HG03097 (cell line): ENCODE data around the gene ABCA13.

ENCODE experiments used
- ATAC-seq: cut with Tn5 transposase; IDR thresholded peaks from one replicate; pipeline ENCODE4 v1.9.1; 2021; ENCODE audit not compliant: unreplicated experiment, low FRiP score

The ABCA13 gene

GRCh38 chr7:48419401-48419800 lies 248.1 kb downstream of the ABCA13 start:
- ATAC-seq, result no peak

DNA sequence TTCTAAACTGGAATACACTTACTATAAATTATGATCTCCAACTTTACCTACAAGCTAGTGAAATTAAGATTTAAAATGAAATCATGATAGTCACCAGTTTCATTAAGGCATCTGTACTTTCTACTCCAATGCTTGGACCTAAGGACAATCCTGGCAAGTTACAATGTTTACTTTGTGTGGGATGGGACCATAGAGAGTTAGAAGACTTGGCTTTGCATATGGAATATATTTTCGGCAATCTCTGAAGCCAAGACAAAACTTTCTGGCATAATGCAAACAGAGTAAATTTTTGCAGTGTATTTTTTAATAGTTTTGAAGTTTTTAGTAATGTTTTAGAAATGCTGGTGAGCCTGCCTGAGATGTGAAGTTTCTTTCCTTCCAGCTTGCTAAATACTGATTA lies 248.9 kb downstream of the ABCA13 start:
- no peak for ATAC-seq

DNA sequence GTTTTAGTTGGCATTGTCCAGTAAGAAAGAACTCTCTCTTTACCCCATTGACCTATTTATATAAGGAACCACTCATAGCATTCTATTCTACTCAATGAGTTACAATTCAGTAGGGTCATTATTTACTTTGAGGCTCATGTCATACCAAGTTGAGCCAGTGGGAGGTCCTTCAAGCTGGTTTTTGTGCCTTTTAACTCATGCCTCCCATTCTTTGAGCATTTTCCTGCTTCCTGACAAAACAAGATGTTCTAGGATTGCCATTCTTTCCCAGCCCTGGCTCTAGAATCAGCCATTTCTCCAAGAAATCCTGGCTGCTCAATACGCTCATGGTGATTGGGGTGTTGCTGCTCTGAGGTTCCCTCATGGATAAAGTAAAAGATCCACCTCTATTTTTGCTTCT lies 250.1 kb downstream of the ABCA13 start:
- no peak for ATAC-seq

DNA sequence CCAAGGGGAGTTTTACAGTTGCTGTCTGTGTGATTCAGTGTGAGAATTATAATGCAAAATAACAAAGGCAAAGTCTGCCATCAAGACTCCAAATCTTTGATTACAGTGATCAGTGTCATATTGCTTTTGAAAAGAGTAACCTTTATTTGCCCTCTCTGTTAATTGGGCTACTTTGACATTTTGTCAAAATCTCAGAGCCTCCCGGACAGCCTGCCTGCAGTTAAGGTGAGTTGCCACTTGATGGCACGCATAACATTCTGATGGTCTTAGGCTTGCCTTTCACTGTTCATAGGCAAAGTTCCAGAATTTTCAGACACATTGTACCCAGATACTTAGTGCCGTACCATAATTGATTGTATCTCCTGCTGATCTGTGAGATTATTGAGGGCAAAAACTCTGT lies 253.5 kb downstream of the ABCA13 start:
- no peak for ATAC-seq

DNA sequence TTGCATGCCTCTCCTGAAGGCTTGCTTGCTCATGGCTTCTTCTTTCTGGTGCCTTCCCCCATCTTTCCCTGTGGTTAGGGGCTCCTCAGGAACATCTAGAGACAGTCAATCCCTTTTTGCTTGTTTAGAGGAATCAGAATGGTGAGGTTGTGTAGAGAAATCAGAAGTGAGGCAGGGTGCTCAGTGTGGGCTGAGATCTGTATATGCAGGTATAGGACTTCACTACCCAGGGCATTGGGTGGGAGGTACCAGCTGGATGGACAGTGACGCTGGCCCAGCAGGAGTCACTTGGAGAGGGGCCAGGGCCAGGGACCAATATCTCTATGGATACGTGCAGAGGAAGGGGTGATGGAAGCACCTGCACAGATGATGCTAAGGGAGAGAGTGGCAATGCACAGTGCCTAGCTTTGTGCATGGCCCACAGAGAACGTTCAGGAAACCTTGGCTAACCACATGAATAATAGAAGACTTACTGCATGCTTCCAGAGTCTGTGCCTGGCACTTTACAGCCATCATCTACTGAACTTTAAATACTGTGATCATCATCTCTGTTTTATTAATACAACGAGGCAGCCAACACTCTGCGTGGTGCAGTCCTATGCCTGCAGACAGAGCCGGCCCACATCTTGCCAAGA lies 255.2 kb downstream of the ABCA13 start:
- ATAC-seq, result no peak

- ATAC-seq, result no peak
Measured at GRCh38 chr7:48426966-48427555, 255.8 kb downstream of the ABCA13 start.

DNA sequence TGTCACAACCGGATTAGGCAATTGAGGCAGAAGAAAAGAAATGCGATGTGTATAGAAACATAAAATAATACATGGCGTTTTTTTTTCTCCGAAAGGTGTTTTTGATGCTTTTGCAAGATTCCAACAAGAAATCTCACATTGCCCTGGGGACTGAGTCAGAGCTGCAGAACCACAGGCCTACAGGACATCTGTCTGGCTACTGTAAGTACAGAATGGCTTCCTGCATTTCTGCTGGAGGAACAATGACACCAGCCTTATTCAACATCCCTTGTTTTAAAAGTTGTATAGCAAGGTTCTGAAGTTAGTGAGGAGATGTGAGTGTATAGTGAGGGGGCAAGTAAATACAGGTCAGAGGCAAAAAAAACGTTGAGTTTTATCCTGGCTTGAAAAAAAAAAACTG lies 256.4 kb downstream of the ABCA13 start:
- ATAC-seq, result no peak

GRCh38 chr7:48428091-48428684 lies 256.9 kb downstream of the ABCA13 start:
- ATAC-seq, result no peak

DNA sequence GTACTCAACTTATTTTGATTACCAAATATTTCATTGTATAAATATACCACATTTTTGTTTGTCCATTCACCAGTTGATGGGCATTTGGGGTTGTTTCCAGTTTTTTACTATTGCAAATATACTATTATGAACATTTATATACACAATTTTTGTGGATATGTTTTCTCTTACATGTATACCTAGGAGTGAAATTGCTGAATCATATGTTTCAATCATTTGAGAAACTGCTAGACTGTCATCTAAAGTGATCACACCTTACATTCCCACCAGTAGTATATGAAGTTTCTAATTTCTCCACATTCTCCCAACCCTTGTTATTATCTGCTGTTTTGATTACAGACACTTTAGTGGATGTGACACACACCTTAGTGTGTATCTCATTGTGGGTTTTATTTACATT lies 257.9 kb downstream of the ABCA13 start:
- no peak for ATAC-seq

DNA sequence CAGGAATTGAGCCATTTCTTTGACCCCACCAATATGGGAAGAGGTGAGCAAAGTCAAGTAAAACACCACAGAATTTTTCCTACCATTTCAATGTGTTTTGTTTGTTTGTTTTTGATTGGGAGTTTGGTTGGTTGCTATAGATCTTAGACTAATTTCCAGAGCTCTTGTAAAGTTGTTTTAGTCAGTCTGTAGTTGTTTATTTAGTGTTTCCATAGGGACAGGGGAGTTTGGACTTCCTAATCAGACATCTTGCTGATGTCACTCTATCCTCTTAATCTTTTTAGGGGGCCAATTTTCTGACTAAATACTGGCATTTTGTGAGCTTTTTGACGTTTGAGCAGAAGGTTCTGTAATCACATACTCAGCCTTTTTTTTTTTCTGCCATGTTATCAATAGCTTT lies 266.9 kb downstream of the ABCA13 start:
- no peak for ATAC-seq

DNA sequence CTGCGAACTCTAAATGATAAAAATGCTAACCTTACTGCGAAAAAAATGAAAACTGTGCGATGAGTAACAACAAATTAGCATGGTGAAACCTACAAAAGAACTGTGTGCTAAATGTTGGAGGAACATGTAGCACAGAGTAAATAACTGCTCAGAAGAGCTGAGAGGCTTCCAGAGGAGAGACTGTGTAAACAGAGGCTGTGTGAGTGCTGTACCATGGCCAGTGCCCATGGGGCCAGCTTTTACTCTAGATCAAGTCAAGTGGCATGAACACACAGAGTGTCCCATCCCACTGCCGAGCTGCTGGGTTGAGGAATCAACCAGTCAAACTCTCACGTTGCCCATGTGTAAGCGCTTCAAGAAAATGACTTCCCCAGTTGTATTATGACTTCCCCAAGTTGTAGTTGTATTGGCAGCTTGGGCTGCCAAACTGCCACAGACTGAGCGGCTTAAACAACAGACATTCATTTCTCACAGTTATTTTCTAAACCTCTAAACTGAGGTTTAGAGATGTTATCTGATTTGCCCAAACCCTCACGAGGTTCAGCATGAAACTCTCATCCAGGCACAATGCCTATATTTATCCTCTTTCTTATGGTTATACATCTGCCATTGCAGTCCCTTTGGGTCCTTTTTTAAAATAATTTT lies 270.7 kb downstream of the ABCA13 start:
- ATAC-seq, result no peak

DNA sequence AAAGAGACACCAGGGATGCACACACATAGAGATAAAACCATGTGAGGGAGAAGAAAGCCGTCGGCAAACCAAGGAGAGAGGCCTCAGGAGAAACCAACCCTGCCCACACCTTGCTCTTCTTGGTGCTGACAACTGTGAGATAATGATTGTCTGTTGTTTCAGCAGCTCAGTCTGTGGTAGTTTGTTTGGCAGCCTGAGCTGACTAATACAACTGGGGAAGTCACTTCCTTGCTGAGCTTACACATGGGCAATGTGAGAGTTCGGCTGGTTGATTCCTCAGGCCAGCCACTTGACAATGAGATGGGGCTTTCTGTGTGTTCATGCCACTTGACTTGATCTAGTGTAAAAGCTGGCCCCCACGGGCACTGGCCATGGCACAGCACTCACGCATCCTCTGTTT lies 271.8 kb downstream of the ABCA13 start:
- no peak for ATAC-seq

DNA sequence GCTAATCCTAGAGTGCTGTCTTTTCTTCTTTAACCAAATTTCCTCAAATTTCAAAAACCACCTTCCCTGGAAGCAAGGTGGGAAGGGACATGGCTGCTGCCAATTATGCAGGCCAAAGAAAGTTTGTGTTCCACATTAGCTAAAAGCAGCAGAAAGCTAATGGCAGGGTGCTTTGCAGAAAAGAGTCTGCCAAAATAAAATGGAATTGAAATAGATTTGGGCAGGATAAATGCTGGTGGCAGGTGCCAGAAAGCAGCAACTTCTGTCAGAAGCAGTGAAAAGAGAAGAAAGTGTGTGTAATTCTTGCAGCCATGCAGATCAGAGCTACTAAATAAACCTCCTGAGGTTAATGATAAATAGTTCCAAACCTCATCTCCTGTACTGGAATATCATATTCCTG lies 275.5 kb downstream of the ABCA13 start:
- no peak for ATAC-seq

- no peak for ATAC-seq
Measured at GRCh38 chr7:48452218-48452617, 281.0 kb downstream of the ABCA13 start.

- no peak for ATAC-seq
Measured at GRCh38 chr7:48454750-48455192, 283.5 kb downstream of the ABCA13 start.

- no peak for ATAC-seq
Measured at GRCh38 chr7:48455363-48455762, 284.1 kb downstream of the ABCA13 start.

- no peak for ATAC-seq
Measured at GRCh38 chr7:48458701-48459524, 287.7 kb downstream of the ABCA13 start.

- ATAC-seq, result no peak
Measured at GRCh38 chr7:48466713-48467112, 295.5 kb downstream of the ABCA13 start.

GRCh38 chr7:48471196-48471595 lies 299.9 kb downstream of the ABCA13 start:
- no peak for ATAC-seq

GRCh38 chr7:48472640-48473039 lies 301.4 kb downstream of the ABCA13 start:
- no peak for ATAC-seq
